Loucy (cell line): Measurements from ENCODE around the gene ADRM1.

Source experiments
- H2AFZ ChIP-seq: fragments of 200-600 bp; sonication (generic); 2 replicates; pipeline ENCODE4 v1.6.0; 2016; ENCODE audit warnings: antibody characterized with exemption, mild to moderate bottlenecking, low read length, moderate library complexity
- H3F3A ChIP-seq: fragments of 200-600 bp; 2 replicates; pipeline ENCODE4 v1.6.0; 2016; ENCODE audit warnings: antibody characterized with exemption, low read depth, mild to moderate bottlenecking
- H3K27me3 ChIP-seq: fragments of 200-600 bp; sonication (generic); 2 replicates; pipeline ENCODE4 v1.6.1; 2014; ENCODE audit warnings: low read length, mild to moderate bottlenecking; ENCODE audit not compliant: insufficient read depth, poor library complexity, severe bottlenecking
- H3K36me3 ChIP-seq: fragments of 200-600 bp; sonication (generic); 2 replicates; pipeline ENCODE4 v1.6.1; 2016; ENCODE audit warnings: low read length; ENCODE audit not compliant: insufficient read depth
- H3K4me1 ChIP-seq: fragments of 200-600 bp; sonication (generic); 2 replicates; pipeline ENCODE4 v1.5.1; 2014; ENCODE audit warnings: low read length, mild to moderate bottlenecking; ENCODE audit not compliant: insufficient read depth, poor library complexity, severe bottlenecking
- H3K4me2 ChIP-seq: fragments of 200-600 bp; sonication (generic); 2 replicates; pipeline ENCODE4 v1.6.0; 2014; ENCODE audit warnings: antibody characterized with exemption, low read length, low read depth, mild to moderate bottlenecking; ENCODE audit not compliant: poor library complexity, severe bottlenecking
- H3K4me3 ChIP-seq: fragments of 200-600 bp; sonication (generic); 2 replicates; pipeline ENCODE4 v1.5.1; 2014; ENCODE audit warnings: low read length, mild to moderate bottlenecking, mixed read lengths; ENCODE audit not compliant: poor library complexity, severe bottlenecking
- H3K79me2 ChIP-seq: fragments of 200-600 bp; sonication (generic); 2 replicates; pipeline ENCODE4 v1.6.1; 2014; ENCODE audit warnings: low read length; ENCODE audit not compliant: insufficient read depth
- H3K9ac ChIP-seq: fragments of 200-600 bp; sonication (generic); 2 replicates; pipeline ENCODE4 v1.6.0; 2014; ENCODE audit warnings: mild to moderate bottlenecking, low read depth, low read length, moderate library complexity; ENCODE audit not compliant: poor library complexity, severe bottlenecking
- H3K9me2 ChIP-seq: fragments of 200-600 bp; sonication (generic); replicated peaks from 2 replicates; pipeline ENCODE4 v1.6.1; 2016; ENCODE audit warnings: low read depth, low read length, mixed read lengths
- H3K9me3 ChIP-seq: fragments of 200-600 bp; sonication (generic); 2 replicates; pipeline ENCODE4 v1.6.1; 2014; ENCODE audit warnings: mild to moderate bottlenecking, antibody characterized with exemption, low read length, low read depth; ENCODE audit not compliant: insufficient read depth
- H4K20me1 ChIP-seq: fragments of 200-600 bp; sonication (generic); 2 replicates; pipeline ENCODE4 v1.6.0; 2014; ENCODE audit warnings: antibody characterized with exemption, low read length, mild to moderate bottlenecking; ENCODE audit not compliant: insufficient read depth, poor library complexity, severe bottlenecking
- CTCF ChIP-seq: fragments of 200-600 bp; sonication (generic); conservative IDR thresholded peaks from 2 replicates; pipeline ENCODE4 v1.5.1; 2014; ENCODE audit warnings: mild to moderate bottlenecking, antibody characterized with exemption, low read length
- EZH2phosphoT487 ChIP-seq: fragments of 200-600 bp; IDR thresholded peaks from 2 replicates; pipeline ENCODE4 v1.6.1; 2018; ENCODE audit warnings: antibody characterized with exemption, mild to moderate bottlenecking, moderate library complexity, borderline replicate concordance

The ADRM1 gene

GRCh38 chr20:62299666-62300236 lies 3.0 kb upstream of the ADRM1 start:
- Histone ChIP-seq H3K9me2 (no peaks in the 10 kb centered on the region), H4K20me1 (peaks cover 19% of the 10 kb centered on the region), H3K36me3 (peaks cover 14% of the 10 kb centered on the region; the same call in 1 of the 2 replicates), H2AFZ (no peak overlapping the region), H3K4me3 (no peak overlapping the region), H3K27me3 (no peaks in the 10 kb centered on the region), H3K4me1 (peaks cover 9% of the 10 kb centered on the region), H3K9ac (no peak overlapping the region), H3F3A (0 out of 2 replicates have a peak, but pooled peaks cover 5% of the 10 kb centered on the region), H3K4me2 (no peak overlapping the region), H3K79me2 (peaks cover 18% of the 10 kb centered on the region), H3K9me3 (no peaks in the 10 kb centered on the region)
- TF ChIP-seq CTCF = no peak
- no peak for TF ChIP-seq EZH2phosphoT487

GRCh38 chr20:62300319-62300718 lies 2.5 kb upstream of the ADRM1 start:
- Histone ChIP-seq H2AFZ (no peak overlapping the region), H3K27me3 (no peaks in the 10 kb centered on the region), H3F3A (0 out of 2 replicates have a peak, but pooled peaks cover 5% of the 10 kb centered on the region), H3K9me3 (no peaks in the 10 kb centered on the region), H3K4me3 (no peak overlapping the region), H3K9ac (no peak overlapping the region), H3K4me1 (peaks cover 15% of the 10 kb centered on the region), H3K79me2 (peaks cover 23% of the 10 kb centered on the region), H3K4me2 (no peak overlapping the region), H4K20me1 (peaks cover 24% of the 10 kb centered on the region), H3K36me3 (peaks cover 9% of the 10 kb centered on the region; the same call in 1 of the 2 replicates), H3K9me2 (no peaks in the 10 kb centered on the region)
- no peak for TF ChIP-seq CTCF
- no peak for TF ChIP-seq EZH2phosphoT487

GRCh38 chr20:62301111-62301668 lies 1.6 kb upstream of the ADRM1 start:
- H3K4me3 ChIP-seq = peak overlapping the region; percentile 86
- peaks cover 32% of the 10 kb centered on the region for H3K79me2 ChIP-seq
- H3K27me3 ChIP-seq = no peaks in the 10 kb centered on the region
- no peaks in the 10 kb centered on the region for H3K9me3 ChIP-seq
- H3F3A ChIP-seq = 0 out of 2 replicates have a peak, but pooled peaks cover 5% of the 10 kb centered on the region
- H3K36me3 ChIP-seq = peaks cover 4% of the 10 kb centered on the region; the same call in 1 of the 2 replicates
- H4K20me1 ChIP-seq = peaks cover 33% of the 10 kb centered on the region
- no peaks in the 10 kb centered on the region for H3K9me2 ChIP-seq
- H3K4me1 ChIP-seq = peaks cover 19% of the 10 kb centered on the region
- H3K4me2 ChIP-seq = peak overlapping the region; percentile 85
- H2AFZ ChIP-seq = no peak overlapping the region
- no peak overlapping the region for H3K9ac ChIP-seq
- TF ChIP-seq EZH2phosphoT487 = no peak
- no peak for TF ChIP-seq CTCF
